ENCODE results near the gene DDX3X.
"Not testable (repeated sequence)": the region's sequence is repeated elsewhere in the genome, so short reads cannot be mapped to it uniquely, and the experiment has no call there.

The DDX3X gene

DNA sequence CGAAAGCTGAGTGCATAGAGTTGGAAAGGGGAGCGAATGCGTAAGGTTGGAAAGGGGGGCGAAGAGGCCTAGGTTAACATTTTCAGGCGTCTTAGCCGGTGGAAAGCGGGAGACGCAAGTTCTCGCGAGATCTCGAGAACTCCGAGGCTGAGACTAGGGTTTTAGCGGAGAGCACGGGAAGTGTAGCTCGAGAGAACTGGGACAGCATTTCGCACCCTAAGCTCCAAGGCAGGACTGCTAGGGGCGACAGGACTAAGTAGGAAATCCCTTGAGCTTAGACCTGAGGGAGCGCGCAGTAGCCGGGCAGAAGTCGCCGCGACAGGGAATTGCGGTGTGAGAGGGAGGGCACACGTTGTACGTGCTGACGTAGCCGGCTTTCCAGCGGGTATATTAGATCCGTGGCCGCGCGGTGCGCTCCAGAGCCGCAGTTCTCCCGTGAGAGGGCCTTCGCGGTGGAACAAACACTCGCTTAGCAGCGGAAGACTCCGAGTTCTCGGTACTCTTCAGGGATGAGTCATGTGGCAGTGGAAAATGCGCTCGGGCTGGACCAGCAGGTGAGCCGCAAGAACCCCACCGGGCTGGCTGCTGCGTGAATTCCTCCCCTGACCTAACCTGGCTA, at the start of gene DDX3X:
DDX3X (plus strand) TSS at position 419 of the 619 bp plus-strand sequence; CDS start at position 510, 91 bp downstream.
- DNase-seq (ENCODE audit: low spot score) = peak; percentile 88

GRCh38 chrX:41285928-41286327, 48.0 kb upstream of the DDX3X start:
- DNase-seq (ENCODE audit: low spot score) = not testable (repeated sequence)

GRCh38 chrX:41288641-41289040, 45.3 kb upstream of the DDX3X start:
- no peak for DNase-seq (ENCODE audit: low spot score)

GRCh38 chrX:41289095-41289494, 44.9 kb upstream of the DDX3X start:
- no peak for DNase-seq (ENCODE audit: low spot score)

- no peak for DNase-seq (ENCODE audit: low spot score)
These were observed 42.7 kb upstream of the DDX3X start for GRCh38 chrX:41291309-41291708.

GRCh38 chrX:41293269-41293668, 40.7 kb upstream of the DDX3X start:
- no peak for DNase-seq (ENCODE audit: low spot score)

- no peak for DNase-seq (ENCODE audit: low spot score)
These were observed 33.1 kb upstream of the DDX3X start for GRCh38 chrX:41300758-41301437.

DNA sequence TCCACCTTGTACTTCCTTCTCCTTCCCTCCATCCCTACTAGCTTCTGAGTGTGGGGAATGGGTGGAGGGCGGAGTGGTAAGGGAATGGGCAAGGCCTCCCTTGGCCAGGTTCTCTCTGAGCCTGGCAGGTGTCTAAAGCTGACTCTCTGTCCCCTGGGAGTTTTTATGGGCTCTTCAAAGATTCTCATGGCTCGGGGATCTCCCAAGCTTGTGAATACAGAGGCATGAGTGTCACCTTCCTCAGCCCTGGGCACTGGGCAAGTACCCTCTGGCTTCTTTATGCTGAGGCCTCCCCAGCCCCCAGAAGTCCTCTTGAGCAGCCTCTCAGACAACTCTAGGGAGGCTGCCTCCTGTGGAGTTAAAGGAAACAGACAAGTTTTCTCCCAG, 32.5 kb upstream of the DDX3X start:
- DNase-seq (ENCODE audit: low spot score) = no peak

DNA sequence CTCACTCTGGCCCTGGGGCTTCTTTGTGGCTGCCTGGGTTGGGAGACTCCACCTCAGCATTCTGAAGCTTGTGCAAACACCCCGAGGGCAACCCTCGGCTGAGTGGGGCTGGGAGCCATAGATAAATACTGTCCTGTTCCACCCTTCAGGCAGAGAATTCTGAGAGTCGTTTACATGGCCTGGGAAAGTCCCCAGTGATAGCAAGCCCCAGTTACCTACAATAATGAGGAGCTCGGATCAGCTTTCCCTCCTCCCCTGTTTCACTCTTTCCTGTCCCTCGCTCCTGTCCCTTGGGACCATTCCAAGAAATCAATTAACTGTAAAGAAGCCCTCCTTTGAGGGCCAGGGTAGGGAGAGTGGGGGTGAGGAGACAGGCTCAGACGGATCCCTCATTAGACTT, 31.6 kb upstream of the DDX3X start:
- no peak for DNase-seq (ENCODE audit: low spot score)

GRCh38 chrX:41303013-41303412, 30.9 kb upstream of the DDX3X start:
- DNase-seq (ENCODE audit: low spot score) = no peak

DNA sequence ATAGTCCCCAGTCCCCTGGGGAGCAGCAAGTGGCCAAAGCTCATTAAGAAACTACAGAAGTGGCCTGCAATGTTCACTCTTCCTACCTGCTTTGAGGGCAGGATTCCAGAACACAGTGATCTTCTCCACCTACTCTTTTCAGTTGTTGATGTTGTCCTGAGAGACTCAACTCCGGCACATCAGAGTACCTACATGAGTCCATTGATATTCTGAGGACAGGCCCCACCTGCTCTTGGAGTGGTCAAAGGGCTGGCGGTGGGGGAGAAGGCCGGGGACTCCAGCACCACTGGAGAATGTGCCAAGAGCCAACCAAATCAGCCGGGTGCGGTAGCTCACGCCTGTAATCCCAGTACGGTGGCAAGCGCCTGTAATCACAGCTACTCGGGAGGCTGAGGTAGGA, 29.8 kb upstream of the DDX3X start:
- DNase-seq (ENCODE audit: low spot score) = no peak

GRCh38 chrX:41308884-41309647, 24.9 kb upstream of the DDX3X start:
- no peak for DNase-seq (ENCODE audit: low spot score)

- DNase-seq (ENCODE audit: low spot score) = no peak
These were observed 21.2 kb upstream of the DDX3X start for GRCh38 chrX:41312786-41313185.

DNA sequence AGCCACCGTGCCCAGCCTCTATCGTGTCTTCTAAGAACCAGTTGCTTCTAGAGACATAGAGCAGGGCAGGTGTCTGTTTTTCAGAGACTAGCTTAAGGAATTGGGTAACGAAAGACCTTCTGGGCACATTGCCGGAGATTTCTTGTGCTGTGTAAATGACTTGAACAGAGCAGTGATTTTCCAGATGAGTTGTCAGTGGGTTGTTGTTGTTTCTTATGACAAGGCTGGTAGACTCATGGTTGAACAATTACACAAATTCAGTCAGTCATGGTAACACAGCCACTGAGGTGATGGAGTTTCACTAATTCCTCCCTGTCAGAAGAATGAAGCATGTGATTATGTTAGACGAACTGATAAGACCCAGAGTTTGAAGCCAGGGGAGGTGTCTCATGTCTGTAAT, 20.5 kb upstream of the DDX3X start:
- no peak for DNase-seq (ENCODE audit: low spot score)

DNA sequence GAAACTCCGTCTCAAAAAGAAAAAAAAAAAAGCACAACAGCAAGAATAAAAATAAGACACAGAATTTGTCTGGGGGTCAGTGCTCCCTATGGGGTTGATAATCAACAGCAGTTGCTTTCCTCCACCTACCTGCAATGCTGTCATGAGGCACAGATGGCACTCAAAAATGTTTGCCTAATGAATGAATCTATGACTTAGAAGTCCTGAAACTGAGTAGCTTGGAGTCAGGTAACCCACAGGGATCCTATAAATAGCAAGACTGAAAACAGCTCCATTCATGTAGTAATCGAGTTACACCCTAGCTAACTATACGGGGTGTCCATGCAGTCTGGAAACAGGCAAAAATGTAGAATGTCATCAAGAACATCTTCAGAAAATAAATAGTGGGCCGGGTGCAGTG, 19.8 kb upstream of the DDX3X start:
- DNase-seq (ENCODE audit: low spot score) = no peak

- DNase-seq (ENCODE audit: low spot score) = no peak
These were observed 19.1 kb upstream of the DDX3X start for GRCh38 chrX:41314881-41315280.

DNA sequence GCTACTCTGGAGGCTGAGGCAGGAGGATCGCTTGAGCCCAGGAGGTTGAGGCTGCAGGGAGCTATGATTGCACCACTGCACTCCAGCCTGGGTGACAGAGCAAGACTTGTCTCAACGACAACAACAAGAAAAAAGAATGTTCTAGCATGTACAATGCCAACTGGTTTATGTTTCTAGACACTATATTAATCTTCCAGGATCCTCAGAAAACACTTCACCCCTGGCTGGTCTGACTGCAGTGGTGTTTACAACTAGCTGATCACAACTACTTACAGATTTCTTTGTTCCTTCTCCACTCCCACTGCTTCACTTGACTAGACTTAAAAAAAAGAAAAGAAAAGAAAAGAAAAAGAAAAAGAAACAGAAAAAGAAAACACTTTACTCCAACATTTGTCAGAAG, 17.7 kb upstream of the DDX3X start:
- DNase-seq (ENCODE audit: low spot score) = not testable (repeated sequence)

- no peak for DNase-seq (ENCODE audit: low spot score)
These were observed 16.3 kb upstream of the DDX3X start for GRCh38 chrX:41317477-41318208.

GRCh38 chrX:41320393-41320792, 13.6 kb upstream of the DDX3X start:
- DNase-seq (ENCODE audit: low spot score) = no peak

- DNase-seq (ENCODE audit: low spot score) = no peak
These were observed 10.9 kb upstream of the DDX3X start for GRCh38 chrX:41322821-41323603.

- DNase-seq (ENCODE audit: low spot score) = no peak
These were observed 7.5 kb upstream of the DDX3X start for GRCh38 chrX:41326431-41326830.

DNA sequence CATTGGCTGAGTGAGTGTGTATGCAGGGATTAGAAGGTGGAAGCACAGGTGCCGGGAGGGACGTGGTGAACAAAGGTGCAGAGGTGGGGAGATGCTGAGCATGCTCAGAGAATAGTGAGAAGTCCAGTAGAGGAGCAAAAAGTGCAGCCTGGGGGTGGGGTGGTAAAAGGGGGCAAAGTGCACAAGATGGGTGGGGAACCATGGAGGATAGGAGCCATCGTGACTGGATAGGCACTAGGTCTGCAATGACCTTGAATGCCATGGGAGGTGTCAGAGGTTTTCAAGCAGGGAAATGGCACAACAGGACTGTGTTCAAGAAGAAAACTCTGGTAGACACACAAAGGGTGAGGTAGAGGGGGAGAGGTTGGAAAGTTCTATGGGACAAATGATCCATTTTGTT, 6.6 kb upstream of the DDX3X start:
- no peak for DNase-seq (ENCODE audit: low spot score)
